GM18868 (cell line): ENCODE measurements around the gene PCSK6.

Experiments
- ATAC-seq: cut with Tn5 transposase; IDR thresholded peaks from one replicate; pipeline ENCODE4 v1.9.1; 2021; ENCODE audit warnings: mild to moderate bottlenecking, moderate library complexity; ENCODE audit not compliant: unreplicated experiment

Gene PCSK6

DNA sequence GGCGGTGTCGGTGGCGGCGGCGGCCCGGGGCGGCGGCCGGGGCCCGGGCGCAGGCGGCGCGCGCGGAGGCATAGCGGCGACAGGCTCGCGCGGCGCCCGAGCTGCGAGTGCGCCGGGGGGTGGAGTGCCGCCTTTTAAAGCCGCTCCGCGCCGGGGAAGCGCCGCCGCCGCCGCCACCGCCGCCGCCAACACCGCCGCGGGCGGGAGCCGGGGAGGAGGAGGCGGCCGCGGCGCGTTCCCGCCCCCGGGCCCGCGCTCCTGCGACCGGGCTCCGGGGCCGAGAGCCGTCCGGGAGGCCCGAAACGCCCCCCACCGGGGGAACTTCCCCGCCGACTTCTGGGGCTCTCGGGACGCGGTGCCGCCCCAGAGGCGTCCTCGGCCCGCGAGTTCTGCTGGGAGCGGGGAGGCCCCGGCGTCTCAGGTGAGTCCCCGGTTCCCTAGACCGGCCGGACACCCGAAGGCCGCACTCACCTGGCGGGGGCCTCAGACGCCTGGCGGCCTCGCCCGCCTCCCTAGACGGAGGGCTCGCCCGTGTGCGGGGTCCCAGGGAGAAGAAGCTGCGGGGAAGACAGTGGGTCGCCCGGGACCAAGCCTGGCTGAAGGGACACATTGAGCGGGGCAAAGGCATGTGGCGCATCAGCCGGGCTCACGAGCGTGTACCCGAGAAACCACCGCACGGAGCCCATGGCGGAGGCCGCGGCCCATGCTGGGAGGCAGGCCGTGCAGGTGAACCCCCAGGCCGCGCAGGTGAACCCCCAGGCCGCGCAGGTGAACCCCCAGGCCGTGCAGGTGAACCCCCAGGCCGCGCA lies at the start of gene PCSK6:
PCSK6 (minus strand) TSS at position 109 of the 809 bp plus-strand sequence; CDS start at position 72, 37 bp downstream.
- no peak for ATAC-seq

DNA sequence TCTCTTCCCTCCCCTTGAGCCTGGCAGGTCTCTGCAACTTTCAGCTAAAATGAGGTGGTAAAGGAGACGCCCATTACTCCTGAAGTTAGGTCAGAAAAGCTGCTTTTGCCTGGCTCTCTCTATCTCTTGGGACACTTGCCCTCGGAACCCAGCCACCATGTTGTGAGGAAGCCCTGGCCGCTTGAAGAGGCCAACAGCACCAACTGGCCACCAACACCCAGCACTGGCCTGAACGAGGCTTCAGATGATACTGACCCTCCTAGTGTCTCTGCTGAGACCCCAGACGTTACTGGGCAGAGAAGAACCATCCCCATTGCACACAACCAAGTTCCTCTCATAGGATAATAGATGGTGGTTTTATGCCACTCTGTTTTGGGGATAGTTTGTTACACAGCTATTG lies 49.5 kb upstream of the PCSK6 start:
- ATAC-seq: no peak

DNA sequence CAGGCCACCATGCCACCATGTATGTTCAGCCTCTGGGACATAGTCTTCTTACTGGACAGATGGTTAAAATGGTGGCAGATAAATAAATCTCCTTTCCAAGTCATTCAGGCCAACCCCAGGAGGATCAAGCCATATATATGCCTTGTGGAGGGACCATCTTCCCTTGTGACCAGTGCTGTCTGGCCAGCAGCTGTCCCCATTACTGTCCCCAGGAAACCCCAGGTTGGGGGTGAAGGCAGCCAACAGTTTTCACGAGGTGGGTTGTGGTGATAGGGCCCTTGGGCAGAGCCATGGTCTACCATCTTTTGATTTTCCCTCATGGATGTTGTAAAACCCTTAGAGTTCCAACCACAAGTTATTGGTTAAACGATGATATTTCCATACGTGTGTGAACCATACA lies 48.7 kb upstream of the PCSK6 start:
- ATAC-seq: no peak

DNA sequence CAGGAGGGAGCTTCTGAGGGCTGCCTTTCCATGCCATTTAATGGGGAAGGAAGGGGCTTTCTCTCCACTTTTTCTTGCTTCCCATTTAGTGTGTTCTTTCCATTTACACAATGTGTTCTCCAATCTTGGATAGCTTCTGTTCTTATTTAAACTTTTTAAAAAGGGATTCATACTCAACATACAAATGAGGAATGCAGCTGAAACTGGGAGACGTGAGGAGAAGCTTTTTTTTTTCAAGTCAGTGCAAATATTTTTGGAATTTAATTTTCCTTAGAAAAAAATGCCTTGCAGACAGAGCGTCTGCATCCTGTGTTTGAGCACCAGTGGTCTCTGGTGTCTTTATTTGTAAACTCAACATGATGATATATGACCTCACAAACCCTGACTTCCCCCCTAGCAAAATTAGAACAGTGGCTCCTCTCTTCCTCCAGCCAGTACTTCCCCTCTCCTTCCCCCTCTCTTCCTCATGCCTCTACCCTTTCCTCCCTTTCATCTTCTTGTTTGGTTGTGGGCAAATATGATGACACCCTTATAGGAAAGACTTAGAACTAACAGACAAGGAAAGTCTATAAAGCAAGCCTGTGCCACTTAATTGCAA lies 48.1 kb upstream of the PCSK6 start:
- ATAC-seq: no peak

DNA sequence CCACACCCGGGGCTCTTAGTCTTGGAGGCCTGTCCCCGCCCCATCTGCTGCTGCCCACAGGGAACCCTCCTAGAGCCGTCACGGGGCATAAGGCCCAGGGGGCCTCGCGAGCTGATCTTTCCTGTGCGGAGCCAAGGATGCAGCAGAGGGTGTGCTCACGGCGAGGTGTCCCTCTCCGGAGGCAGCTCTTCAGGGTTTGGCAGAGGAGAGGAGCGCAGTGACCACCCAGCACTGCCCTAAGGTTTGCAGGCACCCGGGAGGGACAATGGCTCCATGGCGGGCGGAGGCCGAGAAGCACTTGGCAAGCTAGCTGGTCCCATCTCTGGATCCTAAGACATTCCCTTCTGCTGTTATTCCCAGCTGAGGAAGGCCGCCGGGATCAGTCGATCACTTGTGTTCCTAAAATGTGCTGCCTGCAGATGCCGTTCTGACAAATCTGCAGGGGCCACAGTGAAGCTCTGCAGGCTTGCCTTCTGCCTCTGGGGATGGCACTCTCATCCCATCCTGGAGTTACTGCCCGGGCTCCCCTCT lies 47.4 kb upstream of the PCSK6 start:
- no peak for ATAC-seq

DNA sequence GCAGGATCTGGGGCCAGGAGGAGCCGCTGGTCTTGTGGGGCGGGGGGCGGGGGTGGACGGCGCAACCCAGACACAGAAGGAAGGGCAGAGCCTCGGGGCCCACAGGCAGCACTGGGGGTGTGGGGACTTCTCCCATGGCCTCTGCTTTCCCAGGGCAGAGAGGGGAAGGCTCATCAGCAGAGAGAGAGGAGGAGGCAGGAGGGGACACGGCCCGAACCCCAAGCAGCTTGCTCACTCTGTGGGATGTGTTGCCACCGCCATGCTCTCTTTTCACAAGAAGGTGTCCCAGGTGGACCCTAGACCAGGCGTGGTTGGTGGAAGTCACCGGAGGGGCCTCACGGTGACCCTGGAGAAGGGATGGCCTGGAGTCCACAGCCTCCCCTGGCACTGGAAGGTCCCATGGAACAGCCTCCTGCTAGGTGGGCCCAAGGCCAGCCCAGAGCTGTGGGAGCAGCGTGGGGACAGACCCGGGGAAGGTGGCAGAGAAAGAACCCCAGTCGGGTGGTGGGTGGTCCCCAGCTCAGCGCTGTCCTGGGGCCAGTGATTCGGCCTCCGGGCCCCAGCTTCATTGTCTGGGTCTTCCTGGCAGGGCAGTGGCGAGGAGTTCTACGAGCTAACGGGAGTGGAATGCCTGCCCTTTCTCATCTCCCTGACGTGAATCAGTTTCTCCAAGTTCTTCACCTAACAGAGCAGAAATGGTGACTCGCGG lies 46.8 kb upstream of the PCSK6 start:
- ATAC-seq: no peak

DNA sequence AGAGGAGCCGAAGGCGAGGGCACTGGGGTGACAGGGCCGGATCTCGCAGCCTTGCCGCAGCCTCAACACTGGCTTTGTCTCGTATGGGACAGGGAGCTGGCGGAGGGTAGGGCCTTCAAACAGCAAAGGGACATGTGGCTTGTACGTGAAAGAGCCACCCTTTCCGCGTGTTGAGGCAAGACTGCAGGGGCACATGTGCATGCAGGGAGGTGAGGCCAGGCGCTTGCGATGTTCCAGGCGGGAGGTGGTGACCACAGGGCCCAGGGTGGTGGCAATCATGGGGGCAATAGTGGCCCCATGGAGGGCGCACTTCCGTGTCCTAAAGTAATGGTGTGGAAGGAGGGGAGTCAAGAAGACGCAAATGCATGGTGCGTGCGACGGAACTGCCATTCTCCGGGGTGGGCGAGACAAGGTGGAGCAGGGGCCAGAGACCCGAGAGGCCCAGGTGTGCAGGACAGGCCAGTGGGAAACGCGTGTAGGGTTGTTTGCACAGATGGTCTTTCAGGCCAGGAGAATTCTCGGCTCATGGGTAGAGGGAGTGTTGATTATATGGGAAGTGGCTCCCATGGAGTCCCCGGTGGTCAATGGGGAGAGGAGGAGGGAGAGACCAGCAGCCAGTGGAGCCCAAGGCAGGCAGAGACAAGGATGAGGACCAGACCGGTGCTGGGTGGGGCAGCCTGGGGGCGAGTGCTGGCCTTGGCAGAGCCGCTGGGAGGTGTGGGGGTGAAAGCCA lies 45.8 kb upstream of the PCSK6 start:
- ATAC-seq: no peak

DNA sequence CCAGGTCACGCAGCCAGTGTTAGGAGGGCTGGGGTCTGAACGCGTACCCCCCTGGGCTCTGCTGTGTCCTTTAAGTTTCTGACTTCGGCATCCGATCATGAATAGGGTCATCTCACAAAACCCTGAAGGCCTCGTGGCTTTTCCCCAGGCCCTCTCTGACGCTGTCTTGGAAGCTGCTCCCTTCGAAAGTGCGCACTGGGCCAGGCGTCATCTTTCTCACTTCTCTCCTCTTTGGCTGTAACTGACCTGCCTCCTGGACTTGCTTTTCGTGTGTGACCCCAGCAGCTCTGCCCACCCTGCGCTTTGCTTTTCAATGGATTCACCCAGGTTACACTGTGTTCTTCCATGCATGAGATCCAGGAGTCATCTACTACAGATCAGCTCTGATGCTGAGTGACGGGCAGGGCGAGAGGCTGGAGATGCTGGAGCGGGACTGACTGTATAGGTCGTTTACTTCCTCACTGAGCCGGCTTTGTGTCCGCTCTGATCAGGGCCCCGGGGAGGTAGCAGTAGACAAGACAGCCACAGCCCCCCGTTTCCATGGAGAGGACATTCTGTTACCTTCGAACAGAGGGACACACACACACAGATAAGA lies 45.0 kb upstream of the PCSK6 start:
- no peak for ATAC-seq

DNA sequence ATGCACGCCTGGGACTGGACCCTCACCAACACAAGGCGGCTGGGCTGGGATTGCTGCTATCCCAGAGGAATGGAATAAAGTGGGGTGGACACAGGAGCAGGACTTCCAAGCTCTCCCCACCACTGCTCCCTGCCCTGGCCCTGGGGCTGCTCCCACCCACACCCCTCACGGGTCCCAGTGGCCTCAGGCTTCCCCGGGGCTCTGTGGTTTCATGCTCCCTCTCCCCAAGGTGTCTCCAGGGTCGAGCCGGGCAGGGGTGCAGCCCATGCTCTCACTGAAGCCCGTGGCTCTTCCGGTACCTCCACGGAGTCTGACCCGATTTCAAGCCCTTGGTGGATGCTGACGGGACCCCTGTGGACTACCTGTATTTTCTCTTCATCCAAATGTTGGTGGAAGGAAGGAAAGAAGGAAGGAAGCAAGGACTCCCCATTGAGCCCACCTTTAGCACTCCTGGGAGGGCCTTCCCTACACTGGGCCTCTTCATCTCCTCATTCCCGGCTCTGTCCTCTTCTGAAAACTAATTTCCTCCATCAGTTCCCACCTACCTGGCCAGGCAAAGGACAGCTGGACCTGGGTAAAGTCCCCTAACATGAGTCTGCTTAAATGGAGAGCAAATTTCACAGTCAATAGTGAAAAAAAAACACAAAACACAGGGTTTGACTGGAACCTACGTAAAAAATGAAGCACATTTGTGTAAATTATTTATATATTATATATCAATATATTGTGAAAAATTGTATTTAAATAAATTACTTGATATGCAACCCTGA lies 44.0 kb upstream of the PCSK6 start:
- ATAC-seq: no peak

DNA sequence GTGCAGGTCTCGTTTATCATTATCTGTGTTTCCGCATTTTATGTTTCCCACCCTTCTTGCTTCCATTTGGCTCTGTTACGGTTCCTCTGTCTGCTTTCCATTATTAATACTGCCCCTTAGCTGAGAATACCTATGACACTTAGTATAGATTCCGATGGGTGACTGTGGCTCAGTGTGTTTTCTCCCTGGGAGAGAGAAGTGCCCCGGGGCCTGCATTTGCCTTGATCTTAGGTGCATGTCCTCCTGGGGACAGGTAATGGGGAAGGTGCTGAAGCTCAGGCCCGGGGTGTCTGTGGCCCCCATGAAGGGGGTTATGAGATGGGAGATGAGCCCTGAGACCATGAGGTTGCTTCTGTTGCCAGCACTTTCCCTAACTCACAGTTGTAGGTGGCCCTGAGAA lies 43.4 kb upstream of the PCSK6 start:
- ATAC-seq: no peak

DNA sequence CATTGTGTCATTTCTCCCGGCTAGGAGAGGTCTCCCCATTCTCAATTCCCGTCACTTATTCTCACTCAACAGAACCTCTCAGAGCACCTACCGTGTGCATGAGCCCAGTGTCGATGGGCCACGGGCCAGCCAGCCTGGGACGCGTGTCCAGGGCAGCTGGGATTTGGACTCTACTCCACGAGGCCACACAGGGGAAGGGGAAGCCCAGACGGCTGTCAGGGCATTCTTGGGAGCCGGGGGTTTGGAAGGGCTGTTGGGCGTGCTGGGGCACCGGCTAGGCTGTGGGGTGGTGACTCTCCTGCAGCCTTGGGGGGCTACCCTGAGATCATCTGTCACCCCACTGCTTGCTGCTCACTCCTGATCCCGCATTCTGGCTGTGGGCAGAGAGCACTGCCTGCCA lies 41.7 kb upstream of the PCSK6 start:
- no peak for ATAC-seq

DNA sequence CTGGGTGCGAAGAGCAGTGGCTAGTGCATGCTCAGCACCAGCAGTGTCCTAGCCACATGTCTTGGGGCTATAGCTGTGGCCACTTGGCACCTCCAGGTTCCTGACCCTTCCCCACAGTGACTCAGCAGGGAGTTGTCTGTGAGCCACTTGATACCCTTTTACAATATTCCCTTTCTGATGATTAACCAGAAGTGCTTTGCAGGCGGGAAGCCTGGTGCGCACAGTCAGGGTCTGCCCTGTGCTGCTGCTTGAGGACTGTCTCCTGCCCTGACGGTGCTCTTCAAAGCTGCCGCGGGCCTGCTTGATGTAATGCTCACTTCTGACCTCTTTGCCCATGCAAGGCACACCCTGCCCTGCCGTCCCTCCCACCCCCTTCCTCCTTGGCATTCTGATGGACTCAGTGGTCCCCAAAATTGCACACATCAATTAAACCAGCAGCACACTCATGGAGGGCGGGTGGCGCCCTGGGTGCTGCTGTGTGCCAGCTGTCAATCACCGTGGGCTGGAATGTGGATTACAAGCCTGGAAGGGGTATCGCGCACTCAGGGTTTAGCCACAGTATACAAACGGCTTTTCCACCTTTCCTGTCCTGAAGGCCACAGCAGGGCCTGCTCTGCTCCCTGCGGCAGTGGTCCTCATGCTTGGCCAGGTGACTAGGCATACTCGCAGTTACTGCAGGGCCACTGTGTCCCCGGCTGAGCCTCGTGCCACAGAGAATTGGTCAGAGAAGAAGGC lies 40.9 kb upstream of the PCSK6 start:
- ATAC-seq: no peak

DNA sequence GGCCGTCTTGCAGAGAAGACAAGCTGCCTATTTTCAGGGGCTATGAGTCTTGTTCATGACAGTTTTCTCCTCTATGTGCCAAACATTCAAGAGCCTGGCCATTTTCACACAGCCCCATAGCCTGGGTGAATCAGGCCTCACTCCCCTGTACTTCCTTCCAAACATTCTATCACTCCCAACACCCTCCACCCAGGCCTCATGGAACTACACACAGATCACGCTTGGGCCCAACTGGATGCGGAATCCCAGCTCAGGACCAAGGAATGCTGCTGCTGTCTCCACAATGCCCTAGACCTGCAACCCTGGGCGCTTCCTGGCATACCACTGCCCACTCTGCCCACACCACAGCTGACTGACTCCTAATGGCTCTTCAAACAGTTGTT lies 39.4 kb upstream of the PCSK6 start:
- no peak for ATAC-seq

DNA sequence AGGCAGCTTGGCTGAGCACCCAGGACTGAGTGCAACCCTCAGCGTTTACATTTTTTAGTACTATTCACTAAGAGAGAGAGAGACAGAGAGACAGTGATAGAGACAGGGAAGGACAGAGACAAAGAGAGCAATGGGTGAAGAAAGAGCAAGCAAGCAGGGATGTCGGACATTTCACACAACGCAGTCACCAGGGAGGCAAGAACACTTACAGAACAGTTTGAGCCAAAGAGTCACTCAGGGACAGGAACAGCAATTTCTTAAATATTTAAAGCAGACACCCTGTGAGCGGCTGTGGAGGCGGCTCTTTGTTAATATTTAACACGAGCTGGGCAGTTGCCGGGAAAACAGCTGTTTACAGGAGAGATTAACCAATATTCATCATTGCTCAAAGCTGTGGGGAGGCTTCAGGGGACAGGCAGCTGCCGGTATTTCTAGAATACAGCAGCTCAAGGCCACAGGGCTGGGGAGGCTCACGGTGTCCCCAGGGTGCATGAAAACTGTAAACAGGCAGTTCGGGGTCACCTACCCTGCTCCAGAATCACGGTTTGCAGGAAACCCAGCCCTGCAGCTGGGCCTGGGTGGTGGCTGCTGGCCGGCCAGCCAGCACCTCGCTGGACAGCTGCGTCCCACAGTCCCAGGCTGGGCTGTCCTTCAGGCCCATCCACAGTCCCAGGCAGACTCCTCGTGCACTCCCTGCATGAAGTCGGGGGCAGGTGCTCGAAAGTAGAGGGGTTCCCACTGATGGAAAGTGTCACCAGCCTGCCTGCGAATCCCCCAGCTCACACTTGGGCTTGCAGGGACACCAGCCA lies 38.8 kb upstream of the PCSK6 start:
- ATAC-seq: no peak

DNA sequence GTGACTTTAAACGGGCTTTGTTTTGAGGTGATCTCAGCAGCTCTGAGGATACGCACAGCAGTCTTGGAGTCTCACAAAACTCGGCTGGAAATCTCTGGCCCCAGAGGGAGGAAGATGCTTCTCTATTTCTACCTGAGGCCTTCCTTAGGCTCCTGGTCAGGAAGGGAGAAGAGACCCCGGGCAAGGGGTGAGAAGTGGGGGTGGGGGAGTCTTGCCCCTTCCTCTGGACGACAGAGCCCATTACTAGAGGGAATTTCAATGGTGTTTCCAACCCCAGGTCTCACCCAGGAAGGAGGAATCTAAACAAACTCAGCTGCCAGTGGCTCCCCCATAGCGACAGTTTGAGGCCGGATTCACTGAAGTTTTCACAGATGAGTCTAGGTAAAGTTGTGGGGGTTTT lies 37.4 kb upstream of the PCSK6 start:
- ATAC-seq: no peak

DNA sequence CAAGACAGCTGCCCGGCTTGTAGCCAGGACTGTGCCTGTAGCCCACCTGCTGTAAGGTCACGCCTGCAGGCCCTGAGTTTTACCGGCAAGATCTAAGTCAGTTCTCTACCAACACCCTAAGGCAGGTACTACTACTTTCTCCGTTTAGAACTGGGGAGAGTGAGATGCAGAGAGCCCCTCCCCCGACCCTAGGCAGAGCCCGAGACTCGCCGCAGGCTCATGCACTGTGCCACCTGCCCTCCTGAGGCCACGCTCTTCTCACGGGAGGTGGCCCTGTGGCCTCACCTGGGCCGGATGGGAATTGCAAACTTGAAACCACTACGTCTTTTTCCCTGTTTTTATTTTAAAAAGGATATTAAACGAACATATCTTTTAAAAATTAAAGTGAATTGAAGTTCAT lies 36.9 kb upstream of the PCSK6 start:
- no peak for ATAC-seq

DNA sequence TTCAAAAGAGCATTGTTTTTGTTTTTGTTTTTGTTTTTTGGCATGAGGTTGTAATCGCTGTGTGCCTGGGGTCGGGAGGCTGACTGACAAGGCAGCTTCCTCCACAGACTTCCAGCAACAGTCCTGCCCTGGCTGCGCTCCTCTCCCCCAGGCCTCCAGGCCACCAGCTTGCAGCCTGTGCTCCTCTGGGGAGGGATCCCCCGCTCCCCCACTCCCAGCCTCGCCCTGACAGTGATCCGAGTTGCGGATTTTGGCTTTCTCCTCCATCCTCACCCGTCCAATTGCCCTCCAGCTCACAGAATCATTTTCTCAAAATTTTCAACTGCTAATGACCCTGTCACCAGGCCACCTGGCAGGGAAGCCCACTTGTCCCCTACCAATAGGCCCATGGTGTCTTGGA lies 36.5 kb upstream of the PCSK6 start:
- no peak for ATAC-seq

DNA sequence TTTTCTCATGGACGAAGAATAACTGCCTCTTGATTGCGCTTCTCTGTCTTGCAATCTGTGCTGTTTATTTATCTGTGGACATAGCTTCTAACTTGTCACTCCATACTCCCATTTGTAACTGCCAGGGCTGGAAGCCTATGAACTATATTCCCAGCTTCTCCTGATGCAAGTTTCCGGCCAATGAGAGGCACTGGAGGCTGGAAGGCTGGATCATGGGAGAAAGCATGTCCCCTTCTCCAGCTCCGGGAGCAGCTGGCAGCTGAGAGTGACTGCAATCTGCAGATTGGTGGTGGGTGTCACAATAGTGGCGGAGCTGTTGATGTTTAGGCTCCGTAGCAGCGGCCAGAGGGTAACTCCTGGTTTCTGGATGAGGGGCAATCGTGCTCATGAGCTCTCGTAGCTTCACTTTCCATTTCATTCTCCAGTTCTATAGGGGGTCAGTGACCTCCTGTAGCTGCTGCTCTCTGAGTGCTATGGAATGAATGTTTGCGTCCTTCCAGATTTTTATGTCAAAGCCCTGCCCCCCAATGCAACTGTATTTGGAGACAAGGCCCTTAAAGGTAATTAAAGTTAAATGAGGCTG lies 35.7 kb upstream of the PCSK6 start:
- ATAC-seq: no peak
